Endothelial cell of umbilical vein (primary cell): ENCODE data around the gene PPP1R9B. TPM values are rescaled to one million over a fixed set of nuclear protein-coding genes. Genes with fewer than 3 reads are reported as not detected.

Source experiments
- BruUV-seq: library from RNA; stranded (reverse); fragments of 400-500 nt; replicated peaks from 2 replicates; lab custom pipeline; 2021; lab: Mats Ljungman, UMichigan
- CTCF ChIA-PET: fragments of 300-600, 350-600 bp; sonication (Branson Sonifier 250); formaldehyde crosslinking; loops from one replicate; lab custom pipeline; 2021; ENCODE audit warnings: antibody characterized with exemption, inconsistent platforms; lab: Charles Lee
- POLR2A ChIA-PET: fragments of 300-600, 350-600 bp; sonication (Branson Sonifier 250); formaldehyde crosslinking; loops from one replicate; lab custom pipeline; 2021; ENCODE audit warnings: antibody characterized with exemption, inconsistent platforms; lab: Charles Lee
- DNase-seq: peaks from one replicate; pipeline ENCODE4 v3.0.0-alpha.2; 2011; ENCODE audit warnings: low read depth, low spot score
- FAIRE-seq: peaks from 2 replicates; lab custom pipeline; 2011; peaks lifted over from hg19 to GRCh38; lab: Jason Lieb, UNC
- H2AFZ ChIP-seq: 2 replicates; pipeline ENCODE4 v1.6.0; 2012; ENCODE audit warnings: low read depth, low read length, control low read depth, inconsistent platforms
- H3K27ac ChIP-seq: 2 replicates; pipeline ENCODE4 v1.5.1; 2011; ENCODE audit warnings: low read depth, mild to moderate bottlenecking, control low read depth, low read length, moderate library complexity; ENCODE audit not compliant: insufficient read depth
- H3K27me3 ChIP-seq, 2 experiments: 2 replicates each; pipeline versions ENCODE4 v1.6.0 to v1.6.1; 2011; ENCODE audit warnings: low read length in 2 of 2, mixed read lengths in 1 of 2; ENCODE audit not compliant: control insufficient read depth in 2 of 2, insufficient read depth in 2 of 2
- H3K36me3 ChIP-seq, 2 experiments: 2 replicates in 1 of 2; 3 replicates in 1 of 2; pipeline ENCODE4 v1.5.1; 2011; ENCODE audit warnings: low read length in 2 of 2, mild to moderate bottlenecking in 1 of 2, moderate library complexity in 1 of 2; ENCODE audit not compliant: control insufficient read depth in 2 of 2, insufficient read depth in 2 of 2; ENCODE audit errors: extremely low read depth in 1 of 2
- H3K4me1 ChIP-seq: 3 replicates; pipeline ENCODE4 v1.5.1; 2011; ENCODE audit warnings: mild to moderate bottlenecking, low read length; ENCODE audit not compliant: control insufficient read depth, insufficient read depth; ENCODE audit errors: extremely low read depth
- H3K4me2 ChIP-seq: 2 replicates; pipeline ENCODE4 v1.6.1; 2011; ENCODE audit warnings: low read length, control low read depth, mixed read lengths; ENCODE audit not compliant: insufficient read depth
- H3K4me3 ChIP-seq, 3 experiments: fragments of 200-600 bp in 1 of 3; sonication (generic), shearing (Covaris generic) in 1 of 3; replicated peaks in 1 of 3; 2 replicates each; pipeline ENCODE4 v1.5.1; 2011 to 2016; ENCODE audit warnings: control low read depth in 3 of 3, low read length in 3 of 3, mild to moderate bottlenecking in 2 of 3, inconsistent platforms in 1 of 3, low read depth in 1 of 3, moderate library complexity in 1 of 3; ENCODE audit not compliant: insufficient read depth in 1 of 3
- H3K79me2 ChIP-seq: 2 replicates; pipeline ENCODE4 v1.6.0; 2012; ENCODE audit warnings: low read length, inconsistent platforms; ENCODE audit not compliant: control insufficient read depth, insufficient read depth
- H3K9ac ChIP-seq: replicated peaks from 2 replicates; pipeline ENCODE3; 2011; ENCODE audit warnings: low read length, control low read depth; ENCODE audit not compliant: insufficient read depth; ENCODE audit errors: extremely low read depth
- H3K9me1 ChIP-seq: replicated peaks from 3 replicates; pipeline ENCODE4 v1.6.0; 2011; ENCODE audit warnings: mild to moderate bottlenecking, low read length; ENCODE audit not compliant: control insufficient read depth, insufficient read depth; ENCODE audit errors: extremely low read depth
- H3K9me3 ChIP-seq: replicated peaks from 2 replicates; pipeline ENCODE4 v1.5.1; 2012; ENCODE audit warnings: low read length, inconsistent platforms; ENCODE audit not compliant: control insufficient read depth, insufficient read depth
- H4K20me1 ChIP-seq: replicated peaks from 2 replicates; pipeline ENCODE3; 2011; ENCODE audit warnings: mild to moderate bottlenecking, low read length; ENCODE audit not compliant: control insufficient read depth, insufficient read depth; ENCODE audit errors: extremely low read depth
- EZH2 ChIP-seq: IDR thresholded peaks from 2 replicates; pipeline ENCODE4 v1.6.1; 2012; ENCODE audit warnings: borderline replicate concordance, low read depth, mild to moderate bottlenecking, moderate library complexity, low read length, inconsistent platforms; ENCODE audit not compliant: severe bottlenecking
- FOS ChIP-seq: IDR thresholded peaks from 2 replicates; pipeline ENCODE4 v1.6.1; 2011; ENCODE audit warnings: mild to moderate bottlenecking, low read length, moderate library complexity, borderline replicate concordance; ENCODE audit not compliant: insufficient read depth
- GATA2 ChIP-seq: IDR thresholded peaks from 2 replicates; pipeline ENCODE4 v1.7.0; 2011; ENCODE audit warnings: low read depth, mild to moderate bottlenecking, moderate library complexity, mixed read lengths, low read length; ENCODE audit not compliant: insufficient read length, insufficient read depth
- JUN ChIP-seq: IDR thresholded peaks from 2 replicates; pipeline ENCODE4 v1.6.1; 2011; ENCODE audit warnings: borderline replicate concordance, low read depth; ENCODE audit not compliant: insufficient read length, insufficient read depth
- MYC ChIP-seq: IDR thresholded peaks from one replicate; pipeline ENCODE4 v1.6.1; 2011; ENCODE audit warnings: mild to moderate bottlenecking, low read depth, low read length
- POLR2A ChIP-seq: IDR thresholded peaks from 2 replicates; pipeline ENCODE4 v1.6.1; 2012; ENCODE audit warnings: low read depth, mild to moderate bottlenecking, control low read depth, low read length
- POLR2AphosphoS5 ChIP-seq: IDR thresholded peaks from 2 replicates; pipeline ENCODE4 v1.6.1; 2012; ENCODE audit warnings: low read depth, mild to moderate bottlenecking, control low read depth, low read length, moderate library complexity; ENCODE audit not compliant: insufficient read depth
- dilution Hi-C: fragments of 300-500 bp; cut with MboI; formaldehyde crosslinking; loops from one replicate; pipeline ENCODE4 v1.15.0; 2019; ENCODE audit warnings: low sequenced_read_pairs; ENCODE audit not compliant: extremely low pct_ligation_motif_present
- intact Hi-C: fragments of 100-400 bp; cut with micrococcal nuclease; formaldehyde crosslinking; loops from one replicate; pipeline ENCODE4 v1.10.0; 2022
- polyA plus RNA-seq, 4 experiments: library from polyadenylated mRNA; depleted of rRNA in 3 of 4; stranded (reverse) in 3 of 4; unstranded in 1 of 4; fragments of >200 nt; gene quantifications; 2 replicates each; pipeline versions ENCODE4 v1.2.1 to v1.2.3, GENCODE V29; 2011 to 2012; ENCODE audit warnings: missing spikeins in 1 of 4
- total RNA-seq: library from RNA; stranded (reverse); gene quantifications from 2 replicates; pipeline ENCODE4 v1.2.3, GENCODE V29; 2021
- TF ChIP-seq, protein P1 (sequence below): IDR thresholded peaks from 2 replicates; pipeline ENCODE4 v1.6.1; 2011; ENCODE audit not compliant: insufficient read depth, insufficient read length
- TF ChIP-seq, protein P2 (sequence below), 2 donors: IDR thresholded peaks; 1 replicate in 1 of 2; 2 replicates in 1 of 2; pipeline ENCODE4 v1.5.1; 2011; ENCODE audit warnings: low read length in 2 of 2, mild to moderate bottlenecking in 2 of 2, moderate library complexity in 2 of 2, control low read depth in 1 of 2, inconsistent platforms in 1 of 2, low read depth in 1 of 2; ENCODE audit not compliant: insufficient read depth in 1 of 2; ENCODE audit errors: extremely low read depth in 1 of 2

PPP1R9B gene
- total and polyA plus RNA-seq, 2 donors (not counting 3 experiments of a cell fraction or from before 2014, with no cell fraction given), result 20.1 to 60.2 TPM

- intact Hi-C loops, result no loop called here
- ChIA-PET POLR2A (interaction anchor here (0.7 kb wide), 2 partner anchors 12 to 58 kb away, joined by 4 to 5 read pairs; no protein-coding TSS in a partner anchor), CTCF (interaction anchor here (0.7 to 3.7 kb wide), 10 partner anchors 9 to 39 kb away, joined by 3 to 37 read pairs (median 6); no protein-coding TSS in a partner anchor)
- no peak overlapping the region for H3K4me2 ChIP-seq
- FAIRE-seq, result no peak
- H3K36me3 ChIP-seq, result peaks cover 0 to 13% of the 10 kb centered on the region in 2 experiments
- no peaks in the 10 kb centered on the region for H3K9me3 ChIP-seq
- no peaks in the 10 kb centered on the region for H3K9me1 ChIP-seq
- no peak overlapping the region for H2AFZ ChIP-seq
- H3K27me3 ChIP-seq, result no peaks in the 10 kb centered on the region
- no peak overlapping the region for H3K9ac ChIP-seq
- H3K4me1 ChIP-seq, result peaks cover 21% of the 10 kb centered on the region
- H4K20me1 ChIP-seq, result no peaks in the 10 kb centered on the region
- no peak for TF ChIP-seq EZH2
- TF ChIP-seq, protein P1, sequence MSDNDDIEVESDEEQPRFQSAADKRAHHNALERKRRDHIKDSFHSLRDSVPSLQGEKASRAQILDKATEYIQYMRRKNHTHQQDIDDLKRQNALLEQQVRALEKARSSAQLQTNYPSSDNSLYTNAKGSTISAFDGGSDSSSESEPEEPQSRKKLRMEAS, result no peak
- TF ChIP-seq POLR2AphosphoS5, result no peak
- no peak for TF ChIP-seq FOS
- TF ChIP-seq MYC, result no peak
- no peak for TF ChIP-seq JUN
- TF ChIP-seq, protein P2, sequence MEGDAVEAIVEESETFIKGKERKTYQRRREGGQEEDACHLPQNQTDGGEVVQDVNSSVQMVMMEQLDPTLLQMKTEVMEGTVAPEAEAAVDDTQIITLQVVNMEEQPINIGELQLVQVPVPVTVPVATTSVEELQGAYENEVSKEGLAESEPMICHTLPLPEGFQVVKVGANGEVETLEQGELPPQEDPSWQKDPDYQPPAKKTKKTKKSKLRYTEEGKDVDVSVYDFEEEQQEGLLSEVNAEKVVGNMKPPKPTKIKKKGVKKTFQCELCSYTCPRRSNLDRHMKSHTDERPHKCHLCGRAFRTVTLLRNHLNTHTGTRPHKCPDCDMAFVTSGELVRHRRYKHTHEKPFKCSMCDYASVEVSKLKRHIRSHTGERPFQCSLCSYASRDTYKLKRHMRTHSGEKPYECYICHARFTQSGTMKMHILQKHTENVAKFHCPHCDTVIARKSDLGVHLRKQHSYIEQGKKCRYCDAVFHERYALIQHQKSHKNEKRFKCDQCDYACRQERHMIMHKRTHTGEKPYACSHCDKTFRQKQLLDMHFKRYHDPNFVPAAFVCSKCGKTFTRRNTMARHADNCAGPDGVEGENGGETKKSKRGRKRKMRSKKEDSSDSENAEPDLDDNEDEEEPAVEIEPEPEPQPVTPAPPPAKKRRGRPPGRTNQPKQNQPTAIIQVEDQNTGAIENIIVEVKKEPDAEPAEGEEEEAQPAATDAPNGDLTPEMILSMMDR (IDR thresholded peaks at IDR 0.05; ENCODE audit: extremely low read depth in 1 of 2, insufficient read depth in 1 of 2, low read depth in 1 of 2, low read length in 2 of 2), result no peak
- TF ChIP-seq GATA2, result no peak
- TF ChIP-seq POLR2A, result no peak
- H3K4me3 ChIP-seq, result no peak overlapping the region
- no peaks in the 10 kb centered on the region for H3K79me2 ChIP-seq
- no TSS peak for BruUV-seq
- dilution Hi-C loops, result no loop called here
- DNase-seq, result no peak
- H3K27ac ChIP-seq, result no peak overlapping the region
Observed at GRCh38 chr17:50130559-50131305, 19.7 kb downstream of the PPP1R9B start.
